HG03095 (cell line): ENCODE results near the gene MRGPRD.
"Not testable (repeated sequence)": the region's sequence is repeated elsewhere in the genome, so short reads cannot be mapped to it uniquely, and the experiment has no call there.

Source experiments
- ATAC-seq: cut with Tn5 transposase; IDR thresholded peaks from one replicate; pipeline ENCODE4 v1.9.1; 2021; ENCODE audit warnings: moderate library complexity; ENCODE audit not compliant: unreplicated experiment

MRGPRD gene

DNA sequence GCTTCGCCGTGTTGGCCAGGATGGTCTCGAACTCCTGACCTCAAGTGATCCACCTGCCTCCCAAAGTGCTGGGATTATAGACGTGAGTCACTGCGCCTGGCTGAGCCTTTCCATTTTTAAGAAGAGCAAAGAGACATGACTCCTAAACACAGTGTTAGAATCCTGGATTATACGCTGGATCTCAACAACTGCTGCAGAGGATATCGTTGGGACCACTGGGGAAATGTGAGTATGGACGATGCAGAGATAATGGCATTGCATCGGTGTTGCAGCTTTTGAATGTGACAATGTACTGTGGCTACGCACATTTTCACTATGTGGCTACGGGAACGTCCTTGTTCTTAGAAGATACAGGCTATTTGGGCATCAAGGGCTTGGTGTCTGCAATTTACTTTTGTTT is 26.0 kb upstream of the MRGPRD start:
- no peak for ATAC-seq

DNA sequence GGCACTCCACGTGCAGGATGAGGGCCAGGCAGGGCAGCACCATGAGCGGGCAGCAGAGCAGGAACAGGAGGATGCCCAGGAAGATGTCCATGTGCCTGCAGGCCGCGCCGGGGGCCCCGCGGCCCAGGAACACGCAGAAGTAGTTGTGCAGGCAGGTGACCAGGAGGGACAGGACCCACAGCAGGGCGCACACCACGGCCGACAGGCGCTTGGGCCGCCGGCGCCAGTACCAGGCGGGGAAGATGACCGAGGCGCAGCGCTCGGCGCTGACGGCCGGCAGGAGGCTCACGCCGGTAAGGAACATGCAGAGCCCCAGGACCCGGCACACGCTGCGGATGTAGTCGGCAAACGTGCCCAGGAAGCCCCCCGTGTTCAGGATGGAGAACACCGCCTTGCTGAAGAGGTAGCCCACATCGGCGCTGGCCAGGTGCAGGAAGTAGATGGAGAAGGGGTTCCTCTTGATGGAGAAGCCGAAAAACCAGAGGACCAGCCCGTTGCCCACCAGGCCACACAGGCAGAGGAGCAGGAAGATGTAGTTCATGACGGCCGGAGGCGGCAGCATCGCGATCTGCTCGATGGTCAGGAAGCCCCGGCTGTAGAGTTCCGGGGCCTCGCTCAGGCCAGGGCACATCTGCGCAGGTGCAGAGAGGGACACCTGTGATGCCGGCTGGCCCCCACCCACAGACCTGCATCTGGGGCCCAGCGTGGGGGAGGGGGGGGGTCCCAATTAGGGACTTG is 25.0 kb upstream of the MRGPRD start:
- no peak for ATAC-seq

DNA sequence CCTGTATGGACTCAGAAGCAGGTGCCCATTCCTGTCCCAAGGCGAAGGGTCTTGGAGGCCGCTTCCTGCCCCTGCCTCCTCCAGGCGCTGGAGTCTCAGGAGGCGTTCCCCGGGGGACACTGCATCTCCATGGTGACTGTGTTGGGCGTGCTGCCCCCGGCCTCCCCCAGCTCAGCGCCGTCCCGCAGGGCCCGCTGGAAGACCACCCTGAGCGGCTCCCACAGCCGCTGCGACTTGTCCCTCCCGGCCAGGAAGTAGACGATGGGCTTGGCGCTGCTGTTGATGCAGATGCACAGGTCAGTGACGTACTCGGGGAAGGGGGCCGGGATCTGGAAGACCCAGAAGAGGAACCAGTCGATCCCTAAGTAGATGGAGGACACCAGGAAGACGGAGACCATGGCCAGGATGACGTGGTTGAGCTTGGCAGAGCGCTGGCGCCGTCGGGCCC is 24.4 kb upstream of the MRGPRD start:
- ATAC-seq, result no peak

DNA sequence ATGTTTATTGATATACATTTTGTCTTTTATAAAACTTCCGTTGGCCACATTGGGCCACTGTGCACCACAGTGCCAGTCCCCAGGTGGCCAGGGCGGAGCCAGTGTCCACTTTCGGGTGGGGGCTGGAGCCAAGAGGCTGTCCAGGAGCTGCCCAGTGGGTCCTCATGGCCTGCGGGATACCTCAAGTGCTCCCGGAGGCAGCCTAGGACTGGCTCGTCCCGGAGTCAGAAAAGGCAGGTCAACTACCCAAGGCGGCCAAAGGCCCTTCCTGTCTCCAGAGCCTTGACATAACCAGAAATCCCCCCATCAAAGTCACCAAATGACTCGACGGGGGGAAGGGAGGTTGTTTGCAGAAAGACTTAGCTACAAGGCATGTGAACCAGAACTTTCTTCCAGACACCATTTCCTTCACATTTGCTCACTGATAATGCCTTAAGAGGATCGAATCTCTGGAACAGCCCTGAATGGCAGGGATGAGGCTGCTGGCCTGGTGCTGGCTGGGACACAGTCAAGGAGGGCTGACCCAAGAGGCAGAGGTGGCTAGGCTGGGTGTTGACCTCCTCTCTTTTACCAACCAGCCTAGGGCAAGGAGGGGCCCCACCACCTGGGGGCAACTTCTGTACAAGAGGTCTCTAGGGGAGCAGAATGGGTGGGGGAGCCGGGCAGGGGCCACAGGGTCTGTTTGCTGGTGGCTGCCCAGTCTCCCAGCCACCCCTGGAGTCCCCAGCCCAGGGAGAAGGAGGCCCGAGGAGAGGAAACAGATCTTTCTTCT is 23.8 kb upstream of the MRGPRD start:
- ATAC-seq, result no peak

DNA sequence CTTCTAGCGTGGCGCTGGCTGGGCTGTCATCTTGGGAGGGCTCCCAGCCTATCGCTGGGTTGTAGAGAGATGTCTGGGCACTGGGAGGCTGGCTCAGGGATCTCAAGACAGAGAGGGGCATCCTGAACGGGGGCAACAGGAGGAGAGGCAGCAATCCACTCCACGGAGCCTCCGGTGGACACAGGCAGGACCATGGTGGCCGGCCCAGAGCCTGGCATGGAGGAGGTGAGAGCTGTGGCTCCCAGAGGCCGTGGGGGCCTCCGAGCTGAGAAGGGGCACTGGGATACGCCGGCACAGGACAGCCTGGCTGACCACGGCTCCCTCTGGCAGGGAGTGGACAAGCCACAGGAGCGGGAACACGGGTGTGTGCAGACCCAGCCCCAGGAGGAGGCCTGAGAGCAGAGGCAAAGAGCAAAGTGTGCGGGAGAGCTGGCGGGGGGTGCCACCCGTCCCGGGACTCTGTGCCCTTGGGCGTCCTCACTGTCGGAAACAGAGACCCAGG is 23.1 kb upstream of the MRGPRD start:
- ATAC-seq, result no peak

DNA sequence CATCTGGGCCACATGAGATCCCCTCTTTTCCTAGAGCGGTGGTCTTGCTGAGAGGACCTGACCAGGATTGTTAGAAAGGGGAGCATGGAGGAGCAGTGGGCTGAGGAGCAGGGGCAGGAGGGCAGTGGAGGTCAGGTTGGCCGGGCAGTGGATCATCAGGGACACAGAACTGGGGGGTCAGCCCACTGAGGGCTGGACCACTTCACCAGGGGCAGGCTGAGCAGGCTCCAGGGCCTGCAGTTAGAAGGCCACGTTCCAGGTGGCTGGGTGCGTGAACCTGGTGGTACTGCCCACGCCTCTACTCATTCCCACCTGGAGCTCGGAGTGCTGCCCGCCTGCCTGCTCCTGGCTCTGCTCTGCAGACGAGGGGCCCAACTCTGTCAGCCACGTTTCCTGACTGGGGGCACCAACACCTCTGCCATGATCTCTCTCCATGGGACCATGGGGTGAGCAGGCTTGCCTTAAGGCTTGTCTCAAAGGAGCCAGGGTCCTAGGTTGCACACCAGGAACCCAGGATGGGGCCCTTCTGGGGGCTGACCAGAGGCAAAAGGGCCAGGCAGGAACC is 22.6 kb upstream of the MRGPRD start:
- no peak for ATAC-seq

DNA sequence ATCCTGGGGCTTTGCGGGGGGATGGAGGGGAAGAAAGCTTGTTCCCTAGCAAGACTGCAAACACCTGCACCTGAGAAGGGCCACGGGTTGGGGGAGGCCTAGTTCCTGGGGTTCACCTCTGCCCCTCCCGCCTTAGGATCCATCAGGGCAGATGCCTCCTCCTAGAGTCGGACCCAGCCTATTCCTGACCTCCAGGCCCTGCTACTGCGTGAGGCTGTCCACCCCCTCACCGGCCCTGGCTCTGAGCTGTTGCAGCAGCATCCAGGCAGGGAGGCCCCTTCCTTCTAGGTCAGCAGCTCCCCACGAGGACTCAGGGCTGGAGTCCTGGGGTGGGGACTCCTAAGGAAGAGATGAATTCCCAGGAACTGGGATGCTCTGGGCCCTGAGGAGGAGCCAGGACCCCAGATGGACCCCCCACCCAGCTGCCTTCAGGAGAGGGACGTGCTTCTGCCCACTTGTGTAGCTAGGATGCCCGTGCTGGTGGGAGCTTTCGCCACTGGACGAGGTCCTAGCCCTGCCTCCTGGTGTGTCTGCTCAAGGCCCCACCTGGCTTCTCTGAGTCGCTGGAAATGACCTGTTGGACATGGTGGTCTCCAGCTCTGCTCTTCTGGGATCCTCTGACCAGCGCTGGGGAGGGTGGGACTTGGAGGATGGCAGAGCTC is 21.9 kb upstream of the MRGPRD start:
- no peak for ATAC-seq

DNA sequence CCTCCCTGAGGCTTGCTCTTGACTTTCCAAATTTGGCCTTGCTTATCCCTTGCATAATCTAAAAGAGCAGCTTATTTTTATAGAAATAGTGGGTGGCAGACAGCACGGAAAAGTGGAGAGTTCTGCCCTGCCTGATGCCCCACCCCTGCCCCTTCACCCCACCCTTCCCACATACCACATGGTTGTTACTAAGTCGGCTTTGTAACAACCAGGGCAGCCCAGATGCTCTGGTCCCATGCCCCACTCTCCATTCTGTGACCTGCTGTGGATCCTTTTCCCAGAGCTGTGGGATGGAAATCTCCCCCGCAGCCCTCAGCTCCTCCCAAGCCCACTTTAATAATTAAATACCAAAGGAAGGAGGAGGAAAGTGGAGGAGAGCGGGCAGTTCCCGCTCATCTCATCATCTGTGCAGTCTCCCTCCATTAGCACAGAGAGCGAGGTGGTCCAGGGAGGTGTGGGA is 21.4 kb upstream of the MRGPRD start:
- ATAC-seq, result no peak

DNA sequence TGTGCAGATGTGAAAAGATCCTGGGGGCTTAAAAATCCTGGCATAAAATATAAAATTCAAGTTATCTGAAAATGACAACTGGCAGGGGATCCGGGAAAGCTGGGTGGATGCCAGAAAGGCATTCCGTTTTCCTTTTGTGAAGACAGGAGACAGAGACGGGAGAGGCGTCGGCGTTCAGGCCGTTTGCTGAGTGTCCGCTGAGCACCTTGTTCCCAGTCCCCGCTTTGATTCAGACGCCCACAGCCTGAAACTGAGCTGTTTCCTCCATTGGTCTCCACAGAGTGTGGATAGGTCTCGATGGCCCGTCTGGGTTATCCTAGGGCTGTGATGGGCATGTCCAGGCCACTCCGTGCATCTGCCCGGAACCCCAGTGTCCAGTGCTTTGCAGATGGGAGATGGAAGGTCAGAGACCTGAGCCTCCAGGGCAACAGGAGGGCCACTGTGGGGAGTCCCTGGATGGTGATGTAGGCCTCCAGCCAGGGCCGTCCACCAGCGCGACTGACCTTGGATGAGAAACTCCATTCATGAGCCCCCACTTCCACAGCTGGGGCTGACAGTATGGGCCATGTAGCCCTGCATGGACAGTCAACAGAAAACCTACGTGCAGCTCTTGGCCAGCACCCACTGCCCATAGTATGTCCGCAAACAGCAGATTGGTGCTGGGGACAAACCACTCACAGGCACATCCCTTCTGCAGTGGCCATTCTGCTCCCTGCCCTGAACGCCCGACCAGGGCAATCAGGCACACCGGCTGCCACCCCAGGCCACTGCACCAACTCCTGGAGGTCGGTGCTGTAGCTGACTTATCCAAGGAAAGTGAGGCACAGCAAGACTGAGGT is 20.7 kb upstream of the MRGPRD start:
- ATAC-seq, result no peak

DNA sequence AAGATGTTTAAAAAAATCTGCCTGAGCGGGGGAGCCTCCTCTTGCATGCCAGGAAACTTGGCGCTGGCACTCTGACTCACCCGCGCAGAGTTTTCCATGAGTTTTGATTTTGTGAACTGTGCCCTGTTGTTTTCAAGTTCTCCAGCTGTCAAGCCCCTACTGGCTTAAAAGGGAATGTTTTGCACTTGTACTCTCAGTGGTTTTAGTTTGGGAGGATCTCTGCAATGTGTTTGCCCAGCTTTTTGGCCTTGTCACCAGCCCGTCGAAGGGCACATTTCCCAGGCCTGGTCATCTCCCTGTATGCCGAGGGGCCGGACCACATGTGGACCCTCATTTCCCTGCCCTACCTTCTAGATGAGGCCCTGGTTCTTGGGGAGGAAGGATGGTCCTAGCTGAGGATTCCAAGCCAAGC is 20.1 kb upstream of the MRGPRD start:
- no peak for ATAC-seq

DNA sequence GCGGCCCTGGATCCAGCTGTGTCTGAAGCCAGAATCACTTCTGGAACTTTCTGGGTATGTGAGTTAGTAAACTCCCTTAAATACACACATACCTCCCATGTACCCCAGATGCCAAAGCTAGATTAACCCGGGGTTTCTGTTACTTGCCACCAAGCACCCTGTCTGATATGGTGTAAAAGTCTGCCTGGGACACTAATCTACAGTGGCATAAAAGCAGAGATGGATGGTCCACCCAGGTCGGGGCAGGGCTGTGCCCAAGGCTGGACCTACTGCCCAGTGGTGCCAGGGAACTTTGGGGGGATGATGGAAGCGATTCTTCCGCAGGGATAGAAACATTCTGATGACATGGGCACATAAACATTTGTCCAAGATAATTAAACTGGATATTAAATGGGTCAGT is 19.6 kb upstream of the MRGPRD start:
- ATAC-seq, result no peak

DNA sequence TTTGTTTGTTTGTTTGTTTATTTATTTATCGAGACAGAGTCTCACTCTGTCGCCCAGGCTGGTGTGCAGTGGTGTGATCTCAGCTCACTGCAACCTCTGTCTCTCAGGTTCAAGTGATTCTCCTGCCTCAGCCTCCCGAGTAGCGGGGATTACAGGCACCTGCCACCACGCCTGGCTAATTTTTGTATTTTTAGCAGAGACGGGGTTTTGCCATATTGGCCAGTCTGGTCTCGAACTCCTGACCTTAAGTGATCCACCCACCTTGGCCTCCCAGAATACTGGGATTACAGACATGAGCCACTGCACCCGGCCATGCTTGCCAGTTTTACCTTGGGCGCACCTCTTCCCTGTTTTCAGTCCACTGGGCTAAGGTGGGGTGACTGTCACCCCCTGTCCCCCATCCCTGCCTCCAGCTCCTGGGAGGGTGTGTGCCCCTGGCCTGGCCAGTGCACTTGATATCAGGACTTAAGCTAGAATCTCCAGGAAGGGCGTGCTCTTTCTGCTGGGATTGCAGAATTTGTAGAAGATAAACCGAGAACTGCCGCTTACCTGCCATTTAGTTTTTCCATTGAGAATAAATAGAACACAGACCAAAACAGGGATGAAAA is 19.1 kb upstream of the MRGPRD start:
- not testable (repeated sequence) for ATAC-seq

DNA sequence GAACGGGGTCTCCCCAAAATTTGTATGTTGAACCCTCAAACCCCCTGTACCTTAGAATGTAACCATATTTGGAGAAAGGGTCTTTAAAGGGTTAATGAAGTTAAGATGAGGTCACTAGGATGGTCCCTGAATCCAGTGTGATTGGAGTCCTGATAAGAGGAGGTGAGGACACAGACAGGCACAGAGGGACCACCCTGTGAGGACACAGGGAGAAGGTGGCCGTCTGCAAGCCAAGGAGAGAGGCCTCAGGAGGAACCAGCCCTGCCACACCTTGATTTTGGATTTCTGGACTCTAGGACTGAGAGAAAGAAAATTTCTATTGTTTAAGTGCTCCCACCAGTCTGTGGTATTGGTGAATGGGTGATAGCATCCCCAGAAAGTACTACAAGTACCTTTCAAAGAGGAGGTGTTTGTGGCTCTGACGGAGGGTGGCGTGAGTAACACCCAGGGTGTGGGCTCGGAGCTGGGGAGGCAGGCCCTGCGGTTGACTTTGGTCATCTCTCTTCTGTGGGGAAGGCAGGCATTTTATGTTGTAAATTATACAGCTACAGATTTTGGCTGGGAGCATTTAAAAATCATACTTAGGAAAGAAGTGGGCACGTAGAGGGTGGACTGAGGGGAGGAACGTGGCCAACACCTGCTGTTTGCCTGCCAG is 18.4 kb upstream of the MRGPRD start:
- ATAC-seq, result no peak

DNA sequence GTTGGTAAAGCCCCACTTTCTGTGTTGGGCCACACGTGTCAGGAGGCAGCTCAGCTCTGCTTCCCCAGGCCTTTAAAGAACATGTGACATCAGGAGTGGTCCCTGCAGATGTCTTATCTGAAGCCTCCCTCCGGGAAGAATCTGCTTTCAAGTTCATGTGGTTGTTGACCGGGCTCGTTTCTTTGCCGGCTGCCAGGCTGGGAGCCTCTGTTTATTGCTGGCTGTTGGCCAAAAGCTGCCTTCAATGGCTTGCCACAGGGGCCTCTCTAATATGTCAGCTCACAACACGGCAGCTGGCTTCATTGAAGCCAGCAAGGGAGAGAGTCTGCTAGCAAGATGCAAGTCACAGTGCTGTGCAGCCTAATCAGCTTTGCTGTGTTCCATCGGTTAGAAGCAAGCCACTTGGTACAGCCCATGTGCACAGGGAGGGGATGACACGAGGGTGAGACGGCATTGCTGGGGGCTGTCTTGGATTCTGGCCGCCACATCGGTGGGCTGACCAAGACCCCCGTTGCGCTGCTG is 17.7 kb upstream of the MRGPRD start:
- ATAC-seq, result no peak

DNA sequence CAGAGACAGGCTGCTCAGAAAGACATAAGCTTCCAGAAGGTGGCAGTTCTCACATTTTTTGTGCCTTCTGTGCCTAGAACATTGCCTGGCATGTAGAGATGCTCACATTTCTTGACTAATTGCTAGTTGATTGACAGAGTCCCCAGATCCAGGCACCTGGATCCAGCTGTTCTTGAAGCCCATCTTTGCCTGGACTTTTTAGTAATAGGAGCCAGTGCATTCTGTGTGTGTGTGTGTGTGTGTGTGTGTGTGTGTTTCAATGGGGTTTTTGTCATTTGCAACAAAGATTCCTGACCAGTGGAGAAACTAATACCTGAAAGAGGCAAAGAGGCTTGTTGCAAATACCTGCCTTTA is 17.2 kb upstream of the MRGPRD start:
- no peak for ATAC-seq

DNA sequence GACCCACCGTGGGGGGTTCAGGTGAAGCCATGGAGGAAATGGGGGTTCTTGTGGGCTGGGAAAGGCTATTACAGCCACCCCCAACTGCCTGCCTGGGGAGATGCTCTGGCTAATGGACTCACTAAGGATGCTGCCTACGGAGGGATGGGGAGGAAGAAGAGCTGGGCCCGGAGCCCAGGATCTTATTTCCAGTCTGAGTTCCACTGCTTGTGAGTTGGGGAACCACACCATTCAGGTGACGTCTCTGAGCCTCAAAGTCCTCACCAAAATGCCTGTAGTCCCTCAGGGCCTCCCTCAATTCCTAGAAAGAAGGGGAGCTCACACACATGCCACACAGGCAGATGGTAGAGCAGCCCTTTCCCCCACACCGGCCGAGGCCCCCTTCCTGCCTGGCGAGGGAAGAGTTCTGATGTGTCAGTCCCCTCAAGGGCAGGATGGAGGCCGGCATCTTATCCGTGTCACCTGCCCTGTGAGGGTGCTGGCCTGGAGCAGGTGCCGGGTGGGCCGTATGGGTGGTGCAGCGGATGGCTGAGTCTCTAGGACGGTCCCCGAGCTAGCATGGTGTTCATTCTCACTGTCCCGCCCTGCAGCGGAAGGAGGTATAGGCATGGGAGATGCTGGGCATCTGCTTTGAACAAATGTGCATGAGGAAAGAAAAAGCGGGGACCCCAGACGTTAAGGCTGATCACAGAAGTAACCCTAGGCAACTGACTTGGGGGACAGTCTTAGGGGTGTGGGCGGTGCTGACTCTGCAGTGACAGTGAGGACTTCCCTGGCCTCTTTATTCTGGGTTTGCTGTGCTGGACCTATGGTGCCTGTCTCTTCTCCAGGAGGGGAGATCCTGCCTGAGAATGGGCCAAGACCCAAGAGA is 16.6 kb upstream of the MRGPRD start:
- no peak for ATAC-seq

DNA sequence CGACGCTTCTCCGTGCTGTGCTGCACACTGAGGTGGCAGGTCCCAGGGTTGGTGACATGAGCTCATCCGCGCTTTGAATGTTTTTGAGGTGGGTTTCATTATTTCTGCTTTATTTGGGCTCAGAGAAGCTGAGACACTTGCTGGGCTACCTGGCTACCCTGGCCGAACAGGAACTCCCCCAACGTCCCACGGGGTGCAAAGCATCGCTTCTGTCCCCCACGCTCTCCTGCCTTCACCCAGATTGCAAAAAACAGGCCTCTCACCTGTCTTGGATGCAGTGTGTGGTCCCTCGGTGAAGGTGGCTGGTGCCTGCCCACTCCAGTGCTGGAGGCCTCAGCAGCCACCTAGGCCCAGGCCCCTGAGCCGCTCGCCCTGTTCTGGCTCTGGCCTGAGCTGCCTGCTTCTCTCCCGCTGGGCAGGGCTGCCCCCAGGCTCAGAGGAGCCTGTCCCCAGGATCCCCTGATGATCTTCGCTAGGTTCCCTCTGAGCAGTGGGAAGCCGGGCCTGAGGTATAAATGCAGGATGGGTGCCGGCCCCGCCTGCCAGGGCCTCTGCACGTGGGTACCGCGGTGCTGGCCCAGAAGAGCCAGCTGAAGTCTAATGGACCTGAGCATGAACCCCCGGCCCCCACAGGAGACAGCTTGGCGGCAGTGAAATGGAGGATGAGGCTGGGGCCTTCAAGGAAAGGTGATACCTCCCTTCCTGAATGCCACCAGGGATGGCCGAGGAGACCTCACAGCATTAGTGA is 15.8 kb upstream of the MRGPRD start:
- no peak for ATAC-seq

DNA sequence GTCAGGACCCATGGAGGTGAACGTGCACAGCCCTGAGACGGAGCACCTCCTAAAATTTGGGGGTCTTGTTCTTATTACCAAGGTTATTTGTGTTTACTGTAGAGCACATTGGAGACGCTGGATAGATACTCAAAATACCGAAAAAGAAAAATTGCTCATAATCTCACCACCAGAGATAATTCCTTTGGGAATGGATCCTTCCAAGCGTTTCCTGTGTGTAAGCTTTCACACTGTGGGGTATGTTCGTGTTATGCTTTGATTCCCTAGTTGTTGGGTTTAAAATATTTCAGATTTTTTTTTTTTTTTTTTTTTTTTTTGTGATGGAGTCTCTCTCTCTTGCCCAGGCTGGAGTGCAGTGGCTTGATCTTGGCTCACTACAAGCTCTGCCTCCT is 14.1 kb upstream of the MRGPRD start:
- no peak for ATAC-seq
